ENCODE measurements around the gene NOXRED1.
"Not testable (repeated sequence)": the region's sequence is repeated elsewhere in the genome, so short reads cannot be mapped to it uniquely, and the experiment has no call there.

NOXRED1 gene

DNA sequence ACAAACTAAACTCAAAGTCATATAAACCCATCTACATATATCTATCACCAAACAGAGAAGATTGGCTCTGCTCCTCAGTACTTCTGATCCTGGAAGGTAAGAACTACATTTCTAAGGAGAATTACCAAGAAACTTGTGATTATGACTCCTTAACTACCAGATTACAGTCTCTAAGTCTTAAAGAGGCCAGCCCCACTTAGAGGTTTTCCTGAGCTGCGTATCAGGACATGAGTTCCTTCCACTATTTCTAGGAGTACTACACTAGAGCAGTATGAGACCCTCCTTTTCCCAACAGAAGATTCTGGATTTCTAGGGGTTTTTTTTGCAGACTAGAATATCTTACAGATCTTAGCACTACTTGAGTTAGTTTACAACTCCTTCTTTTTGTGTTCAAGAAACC lies at the start of gene NOXRED1:
NOXRED1 (minus strand) TSS at position 101 of the 400 bp plus-strand sequence. CDS start 634 bp downstream, outside the sequence.
- H3K4me3 ChIP-seq = no peak within 1 kb of the TSS
- H3K27ac ChIP-seq = no peak within 1 kb of the TSS

GRCh38 chr14:77470224-77470870 lies 47.0 kb upstream of the NOXRED1 start:
- H3K27ac ChIP-seq = no peak overlapping the region
- H3K4me3 ChIP-seq = no peak overlapping the region

GRCh38 chr14:77469539-77469938 lies 46.2 kb upstream of the NOXRED1 start:
- no peak overlapping the region for H3K27ac ChIP-seq
- no peak overlapping the region for H3K4me3 ChIP-seq

- no peak overlapping the region for H3K27ac ChIP-seq
- no peak overlapping the region for H3K4me3 ChIP-seq
These were observed 45.8 kb upstream of the NOXRED1 start for GRCh38 chr14:77469067-77469505.

DNA sequence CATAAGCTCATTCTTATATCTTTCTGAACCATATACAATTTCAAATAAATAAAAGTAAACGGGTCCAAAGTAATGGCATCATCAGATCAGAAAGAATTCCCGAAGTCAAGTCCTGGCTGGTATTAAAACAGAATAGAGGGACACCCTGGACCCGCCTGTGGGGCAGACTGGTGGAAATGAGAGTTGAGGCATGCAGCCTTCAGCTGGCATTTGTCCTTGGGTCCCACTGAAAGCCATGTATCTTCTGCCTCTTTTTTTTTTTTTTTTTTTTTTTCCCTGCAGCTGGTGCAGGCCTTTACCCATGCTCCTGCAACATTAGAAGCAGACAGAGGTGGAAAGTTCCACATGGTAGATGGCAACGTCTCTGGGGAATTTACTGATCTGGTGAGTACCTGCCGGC lies 44.5 kb upstream of the NOXRED1 start:
- no peak overlapping the region for H3K27ac ChIP-seq
- H3K4me3 ChIP-seq = no peak overlapping the region

- peak overlapping the region in 4 of 21 experiments; percentile 91 to 98 (median 95) for H3K27ac ChIP-seq
- peak overlapping the region; percentile 84 to 99 (median 94) for H3K4me3 ChIP-seq
These were observed 35.9 kb upstream of the NOXRED1 start for GRCh38 chr14:77459072-77459723.

- peak overlapping the region; percentile 84 to 99 (median 94) for H3K4me3 ChIP-seq
- H3K27ac ChIP-seq = peak overlapping the region; percentile 65 to 98 (median 92)
These were observed 35.1 kb upstream of the NOXRED1 start for GRCh38 chr14:77458249-77458950.

GRCh38 chr14:77457522-77458248 lies 34.4 kb upstream of the NOXRED1 start, which contains the start of the genes AHSA1 and VIPAS39:
Gene AHSA1 (plus strand): TSS chr14:77458093. CDS start chr14:77458190, 97 bp downstream.
Gene VIPAS39 (minus strand): TSS chr14:77457601. CDS start chr14:77454102, 3,499 bp downstream.
- peak within 1 kb of the TSS; percentile 84 to 99 (median 94) for H3K4me3 ChIP-seq
- H3K27ac ChIP-seq = peak within 1 kb of the TSS; percentile 65 to 98 (median 92)

- Histone ChIP-seq H3K27ac (peak overlapping the region; percentile 13 to 98 (median 92)), H3K4me3 (peak overlapping the region; percentile 84 to 99 (median 94))
These were observed 33.8 kb upstream of the NOXRED1 start for GRCh38 chr14:77457115-77457521.

DNA sequence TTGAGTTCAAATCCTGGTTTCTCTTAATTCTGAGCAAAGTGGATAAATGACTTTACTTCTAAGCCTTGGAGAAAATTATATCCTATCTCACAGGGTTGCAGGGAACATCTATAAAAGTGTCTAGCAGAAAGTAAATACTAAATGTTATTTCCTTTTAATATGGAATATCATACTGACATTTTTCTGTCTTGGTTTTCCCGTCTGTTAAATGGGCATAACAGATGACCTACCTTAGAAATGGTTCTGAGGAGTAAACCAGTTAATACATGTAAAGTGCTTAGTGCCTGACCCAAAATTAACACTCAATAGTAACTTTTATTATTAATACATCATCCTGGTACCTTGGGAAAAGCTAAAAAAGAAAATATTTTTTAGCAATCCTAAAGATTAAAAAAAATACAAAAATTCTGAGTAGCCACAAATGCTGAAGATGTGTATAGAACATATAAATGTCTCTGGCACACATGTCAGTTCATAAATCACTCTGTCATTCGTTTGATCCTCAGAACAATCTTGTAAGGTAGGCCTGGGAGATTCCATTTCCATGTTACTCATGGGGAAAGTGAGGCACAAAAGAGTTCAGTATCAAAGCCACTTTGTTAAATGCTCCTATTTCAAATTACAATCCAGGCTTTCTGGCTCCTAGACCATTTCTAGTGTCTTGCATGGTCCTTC lies 32.8 kb upstream of the NOXRED1 start:
- Histone ChIP-seq H3K4me3 (peak overlapping the region in 2 of 7 experiments; percentile 95 to 96), H3K27ac (peak overlapping the region in 2 of 21 experiments; percentile 94 to 95)

GRCh38 chr14:77442196-77442595 lies 18.9 kb upstream of the NOXRED1 start:
- Histone ChIP-seq H3K4me3 (no peak overlapping the region), H3K27ac (no peak overlapping the region)

DNA sequence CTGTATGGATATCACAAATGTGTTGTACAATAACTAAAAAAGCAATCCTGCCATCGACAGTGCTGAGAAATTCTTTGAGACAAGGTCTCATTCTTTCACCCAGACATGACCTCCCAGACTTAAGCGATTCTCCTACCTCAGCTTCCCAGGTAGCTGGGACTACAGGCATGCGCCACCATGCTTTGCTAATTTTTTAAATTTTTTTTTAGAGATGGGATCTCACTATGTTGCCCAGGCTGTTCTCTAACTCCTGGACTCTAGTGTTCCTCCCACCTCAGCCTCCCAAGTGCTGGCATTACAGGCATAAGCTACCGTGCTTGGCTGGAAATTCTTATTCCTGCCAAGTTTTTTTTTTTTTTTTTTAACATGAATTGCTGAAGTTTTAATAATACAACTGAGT lies 16.5 kb upstream of the NOXRED1 start:
- Histone ChIP-seq H3K4me3 (no peak overlapping the region), H3K27ac (no peak overlapping the region)

DNA sequence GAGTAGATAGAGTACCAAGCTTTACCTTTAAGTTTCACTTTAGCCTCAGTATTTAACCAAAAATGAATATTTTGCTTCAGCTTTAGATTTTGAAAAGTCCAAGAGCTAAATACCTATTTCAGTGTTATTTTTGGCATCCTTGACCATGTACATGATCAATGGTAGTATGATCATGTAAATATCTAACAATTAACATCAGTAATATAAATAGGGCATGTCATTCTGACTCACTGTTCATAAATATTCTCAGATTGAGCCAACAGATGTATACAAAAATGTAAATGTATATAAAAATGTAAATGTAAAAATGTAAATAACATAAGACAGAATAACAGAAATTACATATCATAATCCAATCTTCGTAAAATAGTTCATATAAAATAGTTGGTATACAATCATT lies 15.3 kb upstream of the NOXRED1 start:
- H3K27ac ChIP-seq = no peak overlapping the region
- H3K4me3 ChIP-seq = no peak overlapping the region

GRCh38 chr14:77436042-77436441 lies 12.7 kb upstream of the NOXRED1 start:
- no peak overlapping the region for H3K4me3 ChIP-seq

GRCh38 chr14:77426396-77426795 lies 3.1 kb upstream of the NOXRED1 start:
- Histone ChIP-seq H3K27ac (no peak overlapping the region), H3K4me3 (no peak overlapping the region)

More at GRCh38 chr14:77436042-77436441, 12.7 kb upstream of the NOXRED1 start:
- H3K27ac ChIP-seq = no peak overlapping the region

- H3K4me3 ChIP-seq = no peak overlapping the region
- no peak overlapping the region for H3K27ac ChIP-seq
These were observed 1.5 kb upstream of the NOXRED1 start for GRCh38 chr14:77424862-77425261.

- Histone ChIP-seq H3K4me3 (no peak overlapping the region), H3K27ac (no peak overlapping the region)
These were observed 2.1 kb downstream of the NOXRED1 start for GRCh38 chr14:77421201-77421600.

- no peak overlapping the region for H3K27ac ChIP-seq
These were observed 6.5 kb downstream of the NOXRED1 start for GRCh38 chr14:77416836-77417235.

GRCh38 chr14:77416098-77416497 lies 7.2 kb downstream of the NOXRED1 start:
- not testable (repeated sequence) for H3K27ac ChIP-seq

More at GRCh38 chr14:77416836-77417235, 6.5 kb downstream of the NOXRED1 start:
- no peak overlapping the region for H3K4me3 ChIP-seq

More at GRCh38 chr14:77416098-77416497, 7.2 kb downstream of the NOXRED1 start:
- H3K4me3 ChIP-seq = not testable (repeated sequence)
